Activated CD4-positive, alpha-beta memory T cell treated with anti-CD3 and anti-CD28 coated beads for 36 hours (primary cell): ENCODE results near the gene CDIP1. TPM values are rescaled to one million over a fixed set of nuclear protein-coding genes. Genes with fewer than 3 reads are reported as not detected.

ENCODE experiments used
- CTCF ChIA-PET: fragments of 350-600 bp; sonication (Branson Sonifier 250); formaldehyde crosslinking; loops from one replicate; lab custom pipeline; 2021; ENCODE audit warnings: antibody characterized with exemption, inconsistent platforms; lab: Charles Lee
- POLR2A ChIA-PET: fragments of 350-600 bp; sonication (Branson Sonifier 250); formaldehyde crosslinking; loops from one replicate; lab custom pipeline; 2021; ENCODE audit warnings: antibody characterized with exemption; lab: Charles Lee
- DNase-seq: peaks from one replicate; pipeline ENCODE4 v3.0.0-alpha.2; 2020
- H3K27ac Mint-ChIP-seq: one replicate; pipeline ENCODE4 v1.8.0; 2021; ENCODE audit warnings: mixed read lengths
- H3K27me3 Mint-ChIP-seq: one replicate; pipeline ENCODE4 v1.8.0; 2021; ENCODE audit warnings: mixed read lengths
- H3K36me3 Mint-ChIP-seq: one replicate; pipeline ENCODE4 v1.8.0; 2021; ENCODE audit warnings: mixed read lengths
- H3K4me1 Mint-ChIP-seq: one replicate; pipeline ENCODE4 v1.8.0; 2021; ENCODE audit warnings: low read depth, mixed read lengths
- H3K4me3 Mint-ChIP-seq: one replicate; pipeline ENCODE4 v1.8.0; 2021; ENCODE audit warnings: mild to moderate bottlenecking, mixed read lengths
- H3K9me3 Mint-ChIP-seq: one replicate; pipeline ENCODE4 v1.8.0; 2021; ENCODE audit warnings: mixed read lengths
- intact Hi-C: fragments of 100-400 bp; cut with micrococcal nuclease; formaldehyde crosslinking; loops from one replicate; pipeline ENCODE4 v1.15.1; 2023
- total RNA-seq, 2 experiments: library from RNA; stranded (reverse); gene quantifications; one replicate each; pipeline ENCODE4 v1.2.3, GENCODE V29; 2021

CDIP1 gene
- total RNA-seq, 2 experiments from 2014 or later = 25.7 to 27.5 TPM

GRCh38 chr16:4465977-4466779 is 72.4 kb downstream of the CDIP1 start:
- POLR2A ChIA-PET = interaction anchor here (0.8 to 1.8 kb wide), 4 partner anchors 9 to 50 kb away, joined by 3 to 16 read pairs (median 4); partner anchors contain the start of genes CORO7, HMOX2 and NMRAL1
- no peaks in the 10 kb centered on the region for H3K9me3 Mint-ChIP-seq
- H3K36me3 Mint-ChIP-seq = peaks cover 22% of the 10 kb centered on the region
- DNase-seq = peak; percentile 86
- H3K27me3 Mint-ChIP-seq = no peaks in the 10 kb centered on the region
- H3K4me3 Mint-ChIP-seq = peak overlapping the region; percentile 23
- H3K4me1 Mint-ChIP-seq = peaks cover 19% of the 10 kb centered on the region
- CTCF ChIA-PET = interaction anchor here (0.6 to 1.6 kb wide), 2 partner anchors 10 to 131 kb away, joined by 3 to 6 read pairs; partner anchors contain the start of gene HMOX2
- peak overlapping the region; percentile 96 for H3K27ac Mint-ChIP-seq
- intact Hi-C loops = no loop called here

- no peak overlapping the region for H3K4me3 Mint-ChIP-seq
- intact Hi-C loops = no loop called here
- ChIA-PET CTCF (no interaction called here), POLR2A (no interaction called here)
- peaks cover 33% of the 10 kb centered on the region for H3K36me3 Mint-ChIP-seq
- H3K27ac Mint-ChIP-seq = no peak overlapping the region
- H3K4me1 Mint-ChIP-seq = peaks cover 23% of the 10 kb centered on the region
- H3K9me3 Mint-ChIP-seq = no peaks in the 10 kb centered on the region
- H3K27me3 Mint-ChIP-seq = no peaks in the 10 kb centered on the region
- DNase-seq = no peak
Observed at GRCh38 chr16:4463522-4464163, 74.9 kb downstream of the CDIP1 start.

- H3K36me3 Mint-ChIP-seq = peaks cover 29% of the 10 kb centered on the region
- peak overlapping the region; percentile 18 for H3K27ac Mint-ChIP-seq
- no peak for DNase-seq
- CTCF ChIA-PET = no interaction called here
- H3K27me3 Mint-ChIP-seq = no peaks in the 10 kb centered on the region
- H3K4me1 Mint-ChIP-seq = peaks cover 17% of the 10 kb centered on the region
- intact Hi-C loops = no loop called here
- POLR2A ChIA-PET = interaction anchor here (0.5 to 1.4 kb wide), 4 partner anchors 11 to 345 kb away, joined by 3 to 5 read pairs (median 4); no protein-coding TSS in a partner anchor
- H3K4me3 Mint-ChIP-seq = no peak overlapping the region
- H3K9me3 Mint-ChIP-seq = no peaks in the 10 kb centered on the region
Observed at GRCh38 chr16:4461250-4462085, 77.1 kb downstream of the CDIP1 start.

GRCh38 chr16:4460936-4461249 is 77.7 kb downstream of the CDIP1 start:
- no peak for DNase-seq
- Mint-ChIP-seq H3K36me3 (peaks cover 23% of the 10 kb centered on the region), H3K27me3 (no peaks in the 10 kb centered on the region), H3K4me3 (no peak overlapping the region), H3K9me3 (no peaks in the 10 kb centered on the region), H3K4me1 (peaks cover 12% of the 10 kb centered on the region), H3K27ac (no peak overlapping the region)
- ChIA-PET POLR2A (interaction anchor here (0.5 to 1.4 kb wide), 4 partner anchors 11 to 345 kb away, joined by 3 to 5 read pairs (median 4); no protein-coding TSS in a partner anchor), CTCF (no interaction called here)
- intact Hi-C loops = no loop called here

Other genes with a start within 250 kb of the CDIP1 start
- gene GLIS2, start 222.7 kb downstream of the CDIP1 start, total RNA-seq = under 1 TPM; 0.52 to 0.68 TPM
- 10 to 100 TPM; 52.8 to 63.4 TPM for gene PAM16, start 187.5 kb downstream of the CDIP1 start, total RNA-seq
- gene VASN, start 166.9 kb downstream of the CDIP1 start, total RNA-seq = under 1 TPM in 1 of 2 experiments, not detected in 1; 0.07 TPM
- gene CORO7, start 122.2 kb downstream of the CDIP1 start, total RNA-seq = 100 to 1,000 TPM in 1 of 2 experiments, 10 to 100 TPM in 1; 90.4 to 101 TPM
- gene DNAJA3, start 112.9 kb downstream of the CDIP1 start, total RNA-seq = 10 to 100 TPM; 74.6 to 75.0 TPM
- 10 to 100 TPM; 50.5 to 55.0 TPM for gene NMRAL1, start 64.1 kb downstream of the CDIP1 start, total RNA-seq
- 10 to 100 TPM; 69.1 to 76.0 TPM for gene HMOX2, start 62.4 kb downstream of the CDIP1 start, total RNA-seq
- under 1 TPM; 0.07 to 0.17 TPM for gene C16orf96, start 17.6 kb upstream of the CDIP1 start, total RNA-seq
- gene UBALD1, start 76.1 kb upstream of the CDIP1 start, total RNA-seq = 10 to 100 TPM; 13.4 to 13.5 TPM
- 10 to 100 TPM; 72.7 to 73.2 TPM for gene MGRN1, start 86.1 kb upstream of the CDIP1 start, total RNA-seq
- gene NUDT16L1, start 154.8 kb upstream of the CDIP1 start, total RNA-seq = 10 to 100 TPM; 22.2 to 23.6 TPM
- gene ANKS3, start 195.5 kb upstream of the CDIP1 start, total RNA-seq = 10 to 100 TPM; 11.7 to 13.3 TPM
- gene DNAAF8, start 195.8 kb upstream of the CDIP1 start, total RNA-seq = under 1 TPM in 1 of 2 experiments, not detected in 1; 0.31 TPM
- gene ZNF500, start 228.4 kb upstream of the CDIP1 start, total RNA-seq = 10 to 100 TPM; 11.3 to 11.4 TPM
- not detected for gene SEPTIN12, start 249.6 kb upstream of the CDIP1 start, total RNA-seq